ENCODE results near the gene CCR3. TPM values are rescaled to one million over a fixed set of nuclear protein-coding genes. Genes with fewer than 3 reads are reported as not detected.

The CCR3 gene
- total RNA-seq, 1 donor from 2014 or later: not detected

DNA sequence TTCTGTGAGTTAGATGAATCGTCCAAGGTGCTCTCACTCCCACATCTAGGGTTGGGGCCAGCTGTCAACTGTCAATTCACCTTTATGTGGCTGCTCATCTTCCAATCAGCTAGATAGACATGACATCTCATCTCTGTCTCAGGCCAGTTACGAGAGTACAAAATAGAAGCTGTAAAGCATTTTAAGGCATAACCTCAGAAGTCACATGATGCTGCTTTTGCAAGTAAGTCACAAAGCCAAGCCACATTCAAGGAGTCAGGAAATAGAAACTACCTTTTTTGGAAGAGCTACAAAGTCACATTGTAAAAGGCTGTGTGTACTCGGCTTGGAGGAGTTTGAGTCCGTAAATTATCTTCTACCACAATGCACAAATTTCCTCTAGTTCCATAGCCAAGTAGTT lies 29.1 kb upstream of the CCR3 start:
- TF ChIP-seq, protein P1, sequence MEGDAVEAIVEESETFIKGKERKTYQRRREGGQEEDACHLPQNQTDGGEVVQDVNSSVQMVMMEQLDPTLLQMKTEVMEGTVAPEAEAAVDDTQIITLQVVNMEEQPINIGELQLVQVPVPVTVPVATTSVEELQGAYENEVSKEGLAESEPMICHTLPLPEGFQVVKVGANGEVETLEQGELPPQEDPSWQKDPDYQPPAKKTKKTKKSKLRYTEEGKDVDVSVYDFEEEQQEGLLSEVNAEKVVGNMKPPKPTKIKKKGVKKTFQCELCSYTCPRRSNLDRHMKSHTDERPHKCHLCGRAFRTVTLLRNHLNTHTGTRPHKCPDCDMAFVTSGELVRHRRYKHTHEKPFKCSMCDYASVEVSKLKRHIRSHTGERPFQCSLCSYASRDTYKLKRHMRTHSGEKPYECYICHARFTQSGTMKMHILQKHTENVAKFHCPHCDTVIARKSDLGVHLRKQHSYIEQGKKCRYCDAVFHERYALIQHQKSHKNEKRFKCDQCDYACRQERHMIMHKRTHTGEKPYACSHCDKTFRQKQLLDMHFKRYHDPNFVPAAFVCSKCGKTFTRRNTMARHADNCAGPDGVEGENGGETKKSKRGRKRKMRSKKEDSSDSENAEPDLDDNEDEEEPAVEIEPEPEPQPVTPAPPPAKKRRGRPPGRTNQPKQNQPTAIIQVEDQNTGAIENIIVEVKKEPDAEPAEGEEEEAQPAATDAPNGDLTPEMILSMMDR (IDR thresholded peaks at IDR 0.05; ENCODE audit: insufficient read depth, low read length, poor library complexity, severe bottlenecking): no peak
- Histone ChIP-seq H3K27me3 (ENCODE audit: control insufficient read depth, insufficient read depth, low read length) (peaks cover 5% of the 10 kb centered on the region), H3K36me3 (ENCODE audit: control insufficient read depth, insufficient read depth, low read length) (no peaks in the 10 kb centered on the region), H3K4me3 (ENCODE audit: low read depth, low read length) (no peak overlapping the region)
- no peak for DNase-seq (ENCODE audit: low read depth)

GRCh38 chr3:46214751-46215352 lies 27.4 kb upstream of the CCR3 start:
- H3K36me3 ChIP-seq (ENCODE audit: control insufficient read depth, insufficient read depth, low read length): no peaks in the 10 kb centered on the region
- TF ChIP-seq, protein P1 (IDR thresholded peaks at IDR 0.05; ENCODE audit: insufficient read depth, low read length, poor library complexity, severe bottlenecking): no peak
- DNase-seq (ENCODE audit: low read depth): no peak
- H3K27me3 ChIP-seq (ENCODE audit: control insufficient read depth, insufficient read depth, low read length): peaks cover 5% of the 10 kb centered on the region
- H3K4me3 ChIP-seq (ENCODE audit: low read depth, low read length): no peak overlapping the region

- H3K27me3 ChIP-seq (ENCODE audit: control insufficient read depth, insufficient read depth, low read length): peaks cover 5% of the 10 kb centered on the region
- no peaks in the 10 kb centered on the region for H3K36me3 ChIP-seq (ENCODE audit: control insufficient read depth, insufficient read depth, low read length)
- DNase-seq (ENCODE audit: low read depth): no peak
- H3K4me3 ChIP-seq (ENCODE audit: low read depth, low read length): no peak overlapping the region
- TF ChIP-seq, protein P1 (IDR thresholded peaks at IDR 0.05; ENCODE audit: insufficient read depth, low read length, poor library complexity, severe bottlenecking): no peak
These were observed 26.3 kb upstream of the CCR3 start for GRCh38 chr3:46215810-46216414.

DNA sequence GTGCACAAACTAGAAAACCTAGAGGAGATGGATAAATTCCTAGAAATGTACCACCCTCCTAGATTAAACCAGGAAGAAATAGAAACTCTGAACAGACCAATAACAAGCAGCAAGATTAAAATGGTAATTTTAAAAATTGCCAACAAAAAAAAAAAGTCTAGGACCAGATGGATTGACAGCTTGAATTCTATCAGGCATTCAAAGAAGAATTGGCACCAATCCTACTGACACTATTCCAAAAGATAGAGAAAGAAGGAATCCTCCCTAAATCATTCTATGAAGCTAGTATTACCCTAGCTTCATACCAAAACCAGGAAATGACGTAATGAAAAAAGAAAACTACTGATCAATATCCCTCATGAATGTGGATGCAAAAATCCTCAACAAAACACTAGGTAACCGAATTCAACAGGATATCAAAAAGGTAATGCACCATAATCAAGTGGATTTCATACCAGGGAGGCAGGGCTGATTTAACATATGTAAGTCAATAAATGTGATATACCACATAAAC lies 24.0 kb upstream of the CCR3 start:
- H3K4me3 ChIP-seq (ENCODE audit: low read depth, low read length): no peak overlapping the region
- peaks cover 5% of the 10 kb centered on the region for H3K27me3 ChIP-seq (ENCODE audit: control insufficient read depth, insufficient read depth, low read length)
- TF ChIP-seq, protein P1 (IDR thresholded peaks at IDR 0.05; ENCODE audit: insufficient read depth, low read length, poor library complexity, severe bottlenecking): no peak
- no peaks in the 10 kb centered on the region for H3K36me3 ChIP-seq (ENCODE audit: control insufficient read depth, insufficient read depth, low read length)
- no peak for DNase-seq (ENCODE audit: low read depth)

- TF ChIP-seq, protein P1 (IDR thresholded peaks at IDR 0.05; ENCODE audit: insufficient read depth, low read length, poor library complexity, severe bottlenecking): no peak
- H3K4me3 ChIP-seq (ENCODE audit: low read depth, low read length): no peak overlapping the region
- no peaks in the 10 kb centered on the region for H3K27me3 ChIP-seq (ENCODE audit: control insufficient read depth, insufficient read depth, low read length)
These were observed 20.9 kb upstream of the CCR3 start for GRCh38 chr3:46221391-46221790.

More at GRCh38 chr3:46221391-46221790, 20.9 kb upstream of the CCR3 start:
- H3K36me3 ChIP-seq (ENCODE audit: control insufficient read depth, insufficient read depth, low read length): no peaks in the 10 kb centered on the region
- DNase-seq (ENCODE audit: low read depth): no peak
